IMR-90 (cell line): ENCODE data around the gene TBC1D9. TPM values are rescaled to one million over a fixed set of nuclear protein-coding genes. Genes with fewer than 3 reads are reported as not detected.

Experiments
- ATAC-seq: fragments of 200-7000 bp; cut with Tn5 transposase; 2 replicates; pipeline ENCODE4 v1.9.1; 2020; ENCODE audit warnings: low read depth, mild to moderate bottlenecking, moderate library complexity
- BruUV-seq: library from RNA; stranded (reverse); fragments of 400-500 nt; replicated peaks from 2 replicates; lab custom pipeline; 2021; lab: Mats Ljungman, UMichigan
- CTCF ChIA-PET: fragments of 300-600 bp; formaldehyde crosslinking; extraction: SDS; loops from one replicate; lab custom pipeline; 2021; ENCODE audit warnings: antibody characterized with exemption; lab: Yijun Ruan, JAX
- POLR2A ChIA-PET: fragments of 300-600 bp; sonication (Branson Sonifier 250); formaldehyde crosslinking; loops from one replicate; lab custom pipeline; 2022; ENCODE audit warnings: antibody characterized with exemption; ENCODE audit not compliant: unreplicated experiment; lab: Charles Lee
- DNase-seq: peaks from one replicate; pipeline ENCODE4 v3.0.0; 2013
- H2AFZ ChIP-seq: replicated peaks from 2 replicates; pipeline ENCODE3; 2013; ENCODE audit warnings: low read length, mild to moderate bottlenecking; ENCODE audit not compliant: poor library complexity
- H2AK5ac ChIP-seq: 2 replicates; pipeline ENCODE4 v1.6.1; 2013; ENCODE audit warnings: low read depth, low read length, inconsistent platforms
- H2AK9ac ChIP-seq: replicated peaks from 2 replicates; pipeline ENCODE3; 2013; ENCODE audit warnings: mild to moderate bottlenecking, low read depth, low read length, moderate library complexity; ENCODE audit not compliant: poor library complexity
- H2BK120ac ChIP-seq: 2 replicates; pipeline ENCODE4 v1.6.1; 2013; ENCODE audit warnings: low read depth, low read length, inconsistent platforms
- H2BK15ac ChIP-seq: 3 replicates; pipeline ENCODE4 v1.6.1; 2013; ENCODE audit warnings: low read depth, low read length, inconsistent platforms
- H2BK20ac ChIP-seq: 2 replicates; pipeline ENCODE4 v1.6.1; 2013; ENCODE audit warnings: low read depth, mild to moderate bottlenecking, inconsistent platforms, low read length, moderate library complexity
- H2BK5ac ChIP-seq: 2 replicates; pipeline ENCODE4 v1.6.1; 2013; ENCODE audit warnings: mild to moderate bottlenecking, low read depth, low read length, inconsistent platforms; ENCODE audit not compliant: poor library complexity, severe bottlenecking
- H3K14ac ChIP-seq: replicated peaks from 2 replicates; pipeline ENCODE4 v1.6.1; 2013; ENCODE audit warnings: low read depth, low read length, inconsistent platforms
- H3K18ac ChIP-seq: 2 replicates; pipeline ENCODE4 v1.6.1; 2013; ENCODE audit warnings: low read depth, low read length, control low read depth
- H3K23ac ChIP-seq: 2 replicates; pipeline ENCODE4 v1.6.1; 2013; ENCODE audit warnings: low read depth, low read length, inconsistent platforms
- H3K27ac ChIP-seq: 2 replicates; pipeline ENCODE4 v1.5.1; 2013; ENCODE audit warnings: mild to moderate bottlenecking, control low read depth, low read length; ENCODE audit not compliant: insufficient read depth
- H3K27me3 ChIP-seq: 2 replicates; pipeline ENCODE4 v1.6.1; 2013; ENCODE audit warnings: low read length; ENCODE audit not compliant: control insufficient read depth, insufficient read depth
- H3K36me3 ChIP-seq: 2 replicates; pipeline ENCODE4 v1.6.1; 2013; ENCODE audit warnings: low read length, mixed read lengths; ENCODE audit not compliant: control insufficient read depth, insufficient read depth
- H3K4ac ChIP-seq: 2 replicates; pipeline ENCODE4 v1.6.1; 2013; ENCODE audit warnings: low read depth, low read length, inconsistent platforms
- H3K4me1 ChIP-seq: 2 replicates; pipeline ENCODE4 v1.6.1; 2013; ENCODE audit warnings: low read length, mixed read lengths; ENCODE audit not compliant: control insufficient read depth, insufficient read depth
- H3K4me2 ChIP-seq: 2 replicates; pipeline ENCODE4 v1.6.1; 2013; ENCODE audit warnings: low read depth, mild to moderate bottlenecking, control low read depth, low read length, moderate library complexity
- H3K4me3 ChIP-seq: 2 replicates; pipeline ENCODE4 v1.5.1; 2013; ENCODE audit warnings: low read depth, mild to moderate bottlenecking, control low read depth, low read length, moderate library complexity; ENCODE audit not compliant: insufficient read depth
- H3K56ac ChIP-seq: 2 replicates; pipeline ENCODE4 v1.6.1; 2013; ENCODE audit warnings: low read length, inconsistent platforms; ENCODE audit not compliant: insufficient read depth; ENCODE audit errors: extremely low read depth
- H3K79me1 ChIP-seq, 2 experiments: 2 replicates each; pipeline ENCODE4 v1.6.1; 2013; ENCODE audit warnings: low read length in 2 of 2, inconsistent platforms in 1 of 2, low read depth in 1 of 2
- H3K9ac ChIP-seq: 2 replicates; pipeline ENCODE4 v1.6.1; 2013; ENCODE audit warnings: low read depth, low read length, control low read depth
- H3K9me1 ChIP-seq: 2 replicates; pipeline ENCODE4 v1.6.1; 2013; ENCODE audit warnings: low read length, inconsistent platforms; ENCODE audit not compliant: insufficient read depth
- H3K9me3 ChIP-seq: 2 replicates; pipeline ENCODE4 v1.6.1; 2013; ENCODE audit warnings: low read length; ENCODE audit not compliant: control insufficient read depth, insufficient read depth
- H4K20me1 ChIP-seq: 2 replicates; pipeline ENCODE4 v1.6.1; 2013; ENCODE audit warnings: low read length, inconsistent platforms; ENCODE audit not compliant: insufficient read depth
- H4K5ac ChIP-seq: 2 replicates; pipeline ENCODE4 v1.6.1; 2013; ENCODE audit warnings: mild to moderate bottlenecking, low read depth, low read length, control low read depth
- H4K8ac ChIP-seq, 2 experiments: 2 replicates each; pipeline ENCODE4 v1.6.1; 2013; ENCODE audit warnings: low read depth in 2 of 2, low read length in 2 of 2, control low read depth in 1 of 2, inconsistent platforms in 1 of 2
- H4K91ac ChIP-seq: 2 replicates; pipeline ENCODE4 v1.6.1; 2013; ENCODE audit warnings: low read depth, low read length, inconsistent platforms; ENCODE audit not compliant: insufficient read depth
- BHLHE40 ChIP-seq: fragments of 150-350 bp; IDR thresholded peaks from 2 replicates; pipeline ENCODE4 v1.6.1; 2016; ENCODE audit warnings: mild to moderate bottlenecking, low read depth, low read length
- CEBPB ChIP-seq: IDR thresholded peaks from 2 replicates; pipeline ENCODE4 v1.6.1; 2012; ENCODE audit warnings: low read depth, low read length, improper control_type of control experiment
- CHD1 ChIP-seq: IDR thresholded peaks from 2 replicates; pipeline ENCODE4 v1.6.1; 2012; ENCODE audit warnings: low read depth, low read length, improper control_type of control experiment
- ELK1 ChIP-seq: fragments of 150-350 bp; IDR thresholded peaks from 2 replicates; pipeline ENCODE4 v1.6.1; 2016; ENCODE audit warnings: low read depth, mild to moderate bottlenecking, low read length, moderate library complexity, borderline replicate concordance
- FOS ChIP-seq: fragments of 150-350 bp; IDR thresholded peaks from 2 replicates; pipeline ENCODE4 v1.6.1; 2016; ENCODE audit warnings: low read depth, low read length
- MAFK ChIP-seq: IDR thresholded peaks from 2 replicates; pipeline ENCODE4 v1.6.1; 2012; ENCODE audit warnings: low read depth, low read length, improper control_type of control experiment
- MAZ ChIP-seq: IDR thresholded peaks from 2 replicates; pipeline ENCODE4 v1.6.1; 2012; ENCODE audit warnings: low read depth, mild to moderate bottlenecking, low read length, improper control_type of control experiment, moderate library complexity, borderline replicate concordance
- MXI1 ChIP-seq: IDR thresholded peaks from 2 replicates; pipeline ENCODE4 v1.6.1; 2012; ENCODE audit warnings: low read depth, mild to moderate bottlenecking, low read length, moderate library complexity, borderline replicate concordance
- NFE2L2 ChIP-seq: fragments of 150-350 bp; IDR thresholded peaks from 2 replicates; pipeline ENCODE4 v1.6.1; 2016; ENCODE audit warnings: low read depth, mild to moderate bottlenecking, low read length
- POLR2A ChIP-seq: IDR thresholded peaks from 2 replicates; pipeline ENCODE4 v1.6.1; 2012; ENCODE audit warnings: mild to moderate bottlenecking, low read depth, low read length
- RAD21 ChIP-seq: IDR thresholded peaks from 2 replicates; pipeline ENCODE4 v1.6.1; 2012; ENCODE audit warnings: low read length, improper control_type of control experiment
- RCOR1 ChIP-seq: IDR thresholded peaks from 2 replicates; pipeline ENCODE4 v1.6.1; 2012; ENCODE audit warnings: mild to moderate bottlenecking, low read length, improper control_type of control experiment; ENCODE audit not compliant: insufficient replicate concordance
- RFX5 ChIP-seq: IDR thresholded peaks from 2 replicates; pipeline ENCODE4 v1.8.0; 2012; ENCODE audit warnings: low read depth, mild to moderate bottlenecking, low read length, moderate library complexity
- SMC3 ChIP-seq: fragments of 150-350 bp; IDR thresholded peaks from 2 replicates; pipeline ENCODE4 v1.6.1; 2016; ENCODE audit warnings: low read depth, mild to moderate bottlenecking, antibody characterized with exemption, low read length, moderate library complexity
- USF2 ChIP-seq: fragments of 150-350 bp; IDR thresholded peaks from 2 replicates; pipeline ENCODE4 v1.6.1; 2017; ENCODE audit warnings: mild to moderate bottlenecking, antibody characterized with exemption, low read length, low read depth
- WGBS, 2 experiments: methylation state at CpG; one replicate each; pipeline versions ENCODE4 v1.1.5 to v1.1.7; 2013; ENCODE audit warnings: missing lambda C conversion rate in 2 of 2; ENCODE audit not compliant: insufficient read length in 1 of 2; ENCODE audit errors: extremely low coverage in 2 of 2; 5-methylcytosine and 5-hydroxymethylcytosine counted together
- dilution Hi-C: fragments of 300-500 bp; cut with HindIII; formaldehyde crosslinking; loops from one replicate; pipeline ENCODE4 v1.14.3; 2018; ENCODE audit warnings: low sequenced_read_pairs; ENCODE audit not compliant: unreplicated experiment
- in situ Hi-C: fragments of 300-500 bp; cut with MboI; formaldehyde crosslinking; loops from 3 replicates; pipeline ENCODE4 v1.14.3; 2019; ENCODE audit warnings: low sequenced_read_pairs, inconsistent platforms, mixed read lengths
- intact Hi-C: fragments of 100-400 bp; cut with micrococcal nuclease; formaldehyde crosslinking; loops from 2 replicates; pipeline ENCODE4 v1.10.0; 2022
- polyA plus RNA-seq, 3 experiments: library from polyadenylated mRNA; depleted of rRNA; stranded (reverse); fragments of >200 nt; gene quantifications; 2 replicates each; pipeline ENCODE4 v1.2.3, GENCODE V29; 2012; ENCODE audit warnings: low replicate concordance in 1 of 3
- total RNA-seq: library from RNA; depleted of rRNA; stranded (reverse); fragments of >200 nt; gene quantifications from 2 replicates; pipeline ENCODE4 v1.2.3, GENCODE V29; 2012
- TF ChIP-seq, protein P1 (sequence below): conservative IDR thresholded peaks from 2 replicates; pipeline ENCODE4 v1.5.1; 2012; ENCODE audit warnings: mild to moderate bottlenecking, low read depth, low read length, improper control_type of control experiment

TBC1D9 gene
- total and polyA plus RNA-seq, 2 of the 4 experiments (the other 2 are of a cell fraction) = 11.7 to 15.2 TPM

GRCh38 chr4:140640150-140640748 lies 115.9 kb downstream of the TBC1D9 start:
- TF ChIP-seq MAZ (no peak), RFX5 (no peak), USF2 (no peak), MAFK (no peak), FOS (no peak), CEBPB (no peak), RCOR1 (no peak), BHLHE40 (no peak), NFE2L2 (no peak), POLR2A (no peak), RAD21 (no peak), ELK1 (no peak), SMC3 (no peak), MXI1 (no peak), CHD1 (no peak)
- TF ChIP-seq, protein P1, sequence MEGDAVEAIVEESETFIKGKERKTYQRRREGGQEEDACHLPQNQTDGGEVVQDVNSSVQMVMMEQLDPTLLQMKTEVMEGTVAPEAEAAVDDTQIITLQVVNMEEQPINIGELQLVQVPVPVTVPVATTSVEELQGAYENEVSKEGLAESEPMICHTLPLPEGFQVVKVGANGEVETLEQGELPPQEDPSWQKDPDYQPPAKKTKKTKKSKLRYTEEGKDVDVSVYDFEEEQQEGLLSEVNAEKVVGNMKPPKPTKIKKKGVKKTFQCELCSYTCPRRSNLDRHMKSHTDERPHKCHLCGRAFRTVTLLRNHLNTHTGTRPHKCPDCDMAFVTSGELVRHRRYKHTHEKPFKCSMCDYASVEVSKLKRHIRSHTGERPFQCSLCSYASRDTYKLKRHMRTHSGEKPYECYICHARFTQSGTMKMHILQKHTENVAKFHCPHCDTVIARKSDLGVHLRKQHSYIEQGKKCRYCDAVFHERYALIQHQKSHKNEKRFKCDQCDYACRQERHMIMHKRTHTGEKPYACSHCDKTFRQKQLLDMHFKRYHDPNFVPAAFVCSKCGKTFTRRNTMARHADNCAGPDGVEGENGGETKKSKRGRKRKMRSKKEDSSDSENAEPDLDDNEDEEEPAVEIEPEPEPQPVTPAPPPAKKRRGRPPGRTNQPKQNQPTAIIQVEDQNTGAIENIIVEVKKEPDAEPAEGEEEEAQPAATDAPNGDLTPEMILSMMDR = no peak
- no peak overlapping the region for H3K9ac ChIP-seq
- H2AK9ac ChIP-seq = no peak overlapping the region
- H3K9me1 ChIP-seq = peaks cover 6% of the 10 kb centered on the region; the same call in 1 of the 2 replicates
- H3K4me3 ChIP-seq = no peak overlapping the region
- H3K27ac ChIP-seq = no peak overlapping the region
- no peaks in the 10 kb centered on the region for H3K9me3 ChIP-seq
- no peaks in the 10 kb centered on the region for H3K27me3 ChIP-seq
- H3K4ac ChIP-seq = no peak overlapping the region
- H3K18ac ChIP-seq = no peak overlapping the region
- WGBS, 2 experiments = 100% methylated on average over 1 of the region's 6 CpGs; no CpG with 5 or more reads in 1 of the 2 experiments
- dilution Hi-C loops (no loop called here), intact Hi-C loops (no loop called here), in situ Hi-C loops (no loop called here)
- H4K5ac ChIP-seq = no peak overlapping the region
- H2AFZ ChIP-seq = no peak overlapping the region
- no peak overlapping the region for H4K91ac ChIP-seq
- no peak overlapping the region for H3K23ac ChIP-seq
- no peak overlapping the region for H2BK15ac ChIP-seq
- no TSS peak for BruUV-seq
- POLR2A ChIA-PET = no interaction called here
- no peak overlapping the region for H3K4me2 ChIP-seq
- H2BK120ac ChIP-seq = no peak overlapping the region
- no peak overlapping the region for H2BK5ac ChIP-seq
- no peaks in the 10 kb centered on the region for H3K79me1 ChIP-seq
- CTCF ChIA-PET = interaction anchor here (0.5 kb wide), 1 partner anchor 110 kb away, joined by 3 read pairs; no protein-coding TSS in a partner anchor
- H3K14ac ChIP-seq = no peak overlapping the region
- no peak overlapping the region for H2BK20ac ChIP-seq
- no peak for ATAC-seq
- H3K36me3 ChIP-seq = peaks cover 9% of the 10 kb centered on the region; the same call in 1 of the 2 replicates
- no peak overlapping the region for H3K56ac ChIP-seq
- no peaks in the 10 kb centered on the region for H4K20me1 ChIP-seq
- H2AK5ac ChIP-seq = no peak overlapping the region
- H3K4me1 ChIP-seq = peaks cover 8% of the 10 kb centered on the region
- DNase-seq = no peak
- H4K8ac ChIP-seq = no peak overlapping the region
